HepG2 (cell line): ENCODE measurements around the gene ABCC8. TPM values are rescaled to one million over a fixed set of nuclear protein-coding genes. Genes with fewer than 3 reads are reported as not detected.

Source experiments
- ATAC-seq: fragments of 200-7000 bp; cut with Tn5 transposase; 3 replicates; pipeline ENCODE4 v1.9.1; 2020; ENCODE audit warnings: mild to moderate bottlenecking, moderate library complexity
- BruUV-seq: library from RNA; stranded (reverse); fragments of 400-500 nt; replicated peaks from 2 replicates; lab custom pipeline; 2021; lab: Mats Ljungman, UMichigan
- CTCF ChIA-PET: fragments of 300-600 bp; formaldehyde crosslinking; extraction: SDS; loops from one replicate; lab custom pipeline; 2021; ENCODE audit warnings: low total read pairs, inconsistent platforms, low intra/inter-chr PET ratio; lab: Yijun Ruan, JAX
- POLR2A ChIA-PET: fragments of 350-600 bp; sonication (Branson Sonifier 250); formaldehyde crosslinking; loops from one replicate; lab custom pipeline; 2020; ENCODE audit warnings: antibody characterized with exemption, inconsistent platforms; lab: Yijun Ruan, JAX
- DNase-seq: peaks from one replicate; pipeline ENCODE4 v3.0.0-alpha.2; 2015; ENCODE audit warnings: low spot score
- FAIRE-seq: peaks from 3 replicates; lab custom pipeline; 2011; peaks lifted over from hg19 to GRCh38; lab: Jason Lieb, UNC
- H2AFZ ChIP-seq: one replicate; pipeline ENCODE4 v1.6.1; 2011; ENCODE audit warnings: low read length, inconsistent platforms
- H3K27ac ChIP-seq: fragments of 300-600 bp; 3 replicates; pipeline ENCODE4 v1.8.0; 2011; ENCODE audit warnings: mixed run types, mild to moderate bottlenecking, mixed read lengths, low read length, inconsistent platforms; ENCODE audit not compliant: insufficient read depth; ENCODE audit errors: extremely low read length
- H3K27me3 ChIP-seq, 2 experiments: fragments of 200-600 bp in 1 of 2; 2 replicates in 1 of 2; 3 replicates in 1 of 2; pipeline versions ENCODE4 v1.6.0 to v1.8.0; 2011; ENCODE audit warnings: low read length in 2 of 2, mild to moderate bottlenecking in 2 of 2, moderate library complexity in 2 of 2, inconsistent platforms in 1 of 2; ENCODE audit not compliant: insufficient read depth in 2 of 2, control insufficient read depth in 1 of 2
- H3K36me3 ChIP-seq, 2 experiments: fragments of 200-600 bp in 1 of 2; replicated peaks in 1 of 2; 2 replicates in 1 of 2; 3 replicates in 1 of 2; pipeline versions ENCODE4 v1.5.1 to v1.8.0; 2011; ENCODE audit warnings: low read length in 2 of 2, inconsistent platforms in 1 of 2; ENCODE audit not compliant: insufficient read depth in 2 of 2, control insufficient read depth in 1 of 2
- H3K4me1 ChIP-seq: 2 replicates; pipeline ENCODE4 v1.5.1; 2012; ENCODE audit warnings: low read length, inconsistent platforms; ENCODE audit not compliant: insufficient read depth
- H3K4me2 ChIP-seq: 2 replicates; pipeline ENCODE4 v1.6.0; 2011; ENCODE audit warnings: low read depth, low read length, inconsistent platforms
- H3K4me3 ChIP-seq, 3 experiments: fragments of 200-600 bp in 1 of 3; sonication (generic), shearing (Covaris generic) in 1 of 3; replicated peaks in 1 of 3; 2 replicates each; pipeline ENCODE4 v1.5.1; 2011 to 2016; ENCODE audit warnings: low read length in 3 of 3, inconsistent platforms in 2 of 3, low read depth in 2 of 3, mild to moderate bottlenecking in 2 of 3, control low read depth in 1 of 3, mixed read lengths in 1 of 3; ENCODE audit not compliant: insufficient read depth in 1 of 3
- H3K79me2 ChIP-seq: one replicate; pipeline ENCODE4 v1.6.1; 2011; ENCODE audit warnings: low read length, inconsistent platforms; ENCODE audit not compliant: insufficient read depth
- H3K9ac ChIP-seq: 2 replicates; pipeline ENCODE4 v1.6.0; 2011; ENCODE audit warnings: mild to moderate bottlenecking, low read depth, low read length, inconsistent platforms; ENCODE audit not compliant: insufficient read depth
- H3K9me3 ChIP-seq: 2 replicates; pipeline ENCODE4 v1.5.1; 2012; ENCODE audit warnings: mild to moderate bottlenecking, low read length
- H4K20me1 ChIP-seq: 2 replicates; pipeline ENCODE4 v1.6.0; 2011; ENCODE audit warnings: inconsistent platforms, mild to moderate bottlenecking, low read length, moderate library complexity; ENCODE audit not compliant: insufficient read depth
- ATM ChIP-seq: fragments of 450-650 bp; IDR thresholded peaks from 2 replicates; pipeline ENCODE4 v1.7.1; 2017; ENCODE audit warnings: mild to moderate bottlenecking, borderline replicate concordance
- JARID2 ChIP-seq: sonication (generic); formaldehyde crosslinking; IDR thresholded peaks from 2 replicates; pipeline ENCODE4 v1.8.1; 2023; ENCODE audit warnings: missing genetic modification reagents, inconsistent platforms; ENCODE audit not compliant: insufficient replicate concordance
- NKX3-1 ChIP-seq: sonication (generic); formaldehyde crosslinking; IDR thresholded peaks from 2 replicates; pipeline ENCODE4 v1.5.0; 2020; ENCODE audit warnings: missing genetic modification reagents
- POLR2AphosphoS2 ChIP-seq: IDR thresholded peaks from 2 replicates; pipeline ENCODE4 v1.6.1; 2011; ENCODE audit warnings: low read depth, low read length, improper control_type of control experiment
- PRPF4 ChIP-seq: fragments of 200-400 bp; formaldehyde crosslinking; IDR thresholded peaks from 2 replicates; pipeline ENCODE4 v1.6.1; 2016; ENCODE audit warnings: low read length, low read depth; ENCODE audit not compliant: poor library complexity, severe bottlenecking
- TGIF2 ChIP-seq: IDR thresholded peaks from 2 replicates; pipeline ENCODE4 v1.6.1; 2016; ENCODE audit warnings: control low read depth, missing compliant biosample characterization
- U2AF2 ChIP-seq: fragments of 200-400 bp; formaldehyde crosslinking; IDR thresholded peaks from 2 replicates; pipeline ENCODE4 v1.6.1; 2017; ENCODE audit warnings: low read depth, mild to moderate bottlenecking, low read length
- ZFP41 ChIP-seq: sonication (generic); formaldehyde crosslinking; IDR thresholded peaks from 2 replicates; pipeline ENCODE4 v1.4.0; 2020; ENCODE audit warnings: mild to moderate bottlenecking, missing genetic modification reagents, borderline replicate concordance
- ZNF589 ChIP-seq: sonication (generic); formaldehyde crosslinking; conservative IDR thresholded peaks from 2 replicates; pipeline ENCODE4 v1.8.0; 2022; ENCODE audit warnings: mild to moderate bottlenecking, moderate library complexity, missing genetic modification reagents
- ZNF7 ChIP-seq: IDR thresholded peaks from 2 replicates; pipeline ENCODE4 v1.6.1; 2016; ENCODE audit warnings: missing biosample characterization, missing genetic modification reagents
- ZZZ3 ChIP-seq: sonication (generic); formaldehyde crosslinking; IDR thresholded peaks from 2 replicates; pipeline ENCODE4 v1.4.0; 2020; ENCODE audit warnings: missing genetic modification reagents, mild to moderate bottlenecking, borderline replicate concordance
- WGBS: methylation state at CpG from one replicate; pipeline ENCODE4 v1.1.6; 2017; ENCODE audit warnings: low lambda C conversion rate; 5-methylcytosine and 5-hydroxymethylcytosine counted together
- in situ Hi-C: cut with HindIII; loops from 2 replicates; pipeline ENCODE4 v1.10.0; 2017; ENCODE audit warnings: low pct_unique_long_range_greater_than_20kb; ENCODE audit not compliant: extremely low pct_ligation_motif_present
- intact Hi-C: fragments of 100-400 bp; cut with micrococcal nuclease; formaldehyde crosslinking; loops from one replicate; pipeline ENCODE4 v1.10.0; 2022; ENCODE audit not compliant: unreplicated experiment
- polyA plus RNA-seq, 8 experiments: library from polyadenylated mRNA; depleted of rRNA in 3 of 8; stranded (reverse) in 7 of 8; unstranded in 1 of 8; fragments of >200 nt; fragmentation: Illumina TruSeq in 4 of 8; extraction: Trizol in 4 of 8; gene quantifications; 2 replicates each; pipeline versions ENCODE4 v1.2.1 to v1.2.3, GENCODE V29; 2011 to 2016; ENCODE audit warnings: low read depth in 4 of 8, missing spikeins in 1 of 8, mixed read lengths in 1 of 8; ENCODE audit not compliant: insufficient read depth in 1 of 8
- total RNA-seq, 5 experiments: library from RNA; depleted of rRNA; stranded (reverse); fragments of >200 nt; fragmentation: Illumina TruSeq; extraction: Trizol; gene quantifications; 2 replicates each; pipeline ENCODE4 v1.2.3, GENCODE V29; 2016; ENCODE audit warnings: low read depth in 1 of 5

ABCC8 gene
- total and polyA plus RNA-seq, 2 of the 13 experiments (the other 11 are each of a cell fraction or from before 2014, with no cell fraction given): not detected

- no TSS peak for BruUV-seq
Measured at GRCh38 chr11:17418444-17419081, 58.1 kb downstream of the ABCC8 start.

GRCh38 chr11:17416492-17416891 is 60.2 kb downstream of the ABCC8 start:
- H3K27me3 ChIP-seq: peaks cover 2 to 14% of the 10 kb centered on the region in 2 experiments; a peak in 3 of 5 replicates
- no peak overlapping the region for H3K4me2 ChIP-seq
- in situ Hi-C loops (no loop called here), intact Hi-C loops (no loop called here)
- WGBS: 22% methylated on average over 2 of the region's 2 CpGs
- no TSS peak for BruUV-seq
- no peak for DNase-seq
- H4K20me1 ChIP-seq: no peaks in the 10 kb centered on the region
- H3K9ac ChIP-seq: no peak overlapping the region
- no peak for ATAC-seq
- H3K4me1 ChIP-seq: peaks cover 10% of the 10 kb centered on the region
- no peaks in the 10 kb centered on the region for H3K79me2 ChIP-seq
- ChIA-PET CTCF (no interaction called here), POLR2A (no interaction called here)
- no peaks in the 10 kb centered on the region for H3K36me3 ChIP-seq
- H3K9me3 ChIP-seq: no peaks in the 10 kb centered on the region
- TF ChIP-seq U2AF2: no peak
- TF ChIP-seq ZFP41 (CRISPR knock-in tag): no peak
- TF ChIP-seq POLR2AphosphoS2: no peak
- TF ChIP-seq ZNF589: no peak
- TF ChIP-seq NKX3-1 (CRISPR knock-in tag): no peak
- no peak overlapping the region for H3K27ac ChIP-seq
- no peak overlapping the region for H2AFZ ChIP-seq
- no peak for FAIRE-seq
- no peak overlapping the region for H3K4me3 ChIP-seq

More at GRCh38 chr11:17418444-17419081, 58.1 kb downstream of the ABCC8 start:
- POLR2A ChIA-PET: no interaction called here
- FAIRE-seq (no peak), ATAC-seq (no peak), DNase-seq (no peak)
- Histone ChIP-seq H4K20me1 (no peaks in the 10 kb centered on the region), H2AFZ (no peak overlapping the region), H3K4me3 (no peak overlapping the region), H3K4me1 (peaks cover 7% of the 10 kb centered on the region), H3K27me3 (peaks cover 2 to 14% of the 10 kb centered on the region in 2 experiments; a peak in 3 of 5 replicates), H3K27ac (no peak overlapping the region), H3K9me3 (no peaks in the 10 kb centered on the region), H3K79me2 (no peaks in the 10 kb centered on the region), H3K36me3 (no peaks in the 10 kb centered on the region), H3K4me2 (no peak overlapping the region), H3K9ac (no peak overlapping the region)
- in situ Hi-C loops: no loop called here
- WGBS: 3% methylated on average over 2 of the region's 2 CpGs
- intact Hi-C loops: no loop called here
- CTCF ChIA-PET: no interaction called here
- TF ChIP-seq ZNF7 (CRISPR knock-in tag): no peak
- TF ChIP-seq TGIF2 (CRISPR knock-in tag): no peak
- no peak for TF ChIP-seq ATM
- no peak for TF ChIP-seq JARID2 (CRISPR knock-in tag)
- no peak for TF ChIP-seq ZZZ3 (CRISPR knock-in tag)
- no peak for TF ChIP-seq PRPF4
